ENCODE measurements around the gene ZNF341. TPM values are rescaled to one million over a fixed set of nuclear protein-coding genes. Genes with fewer than 3 reads are reported as not detected.

Gene ZNF341
- total RNA-seq, 2 experiments from 2014 or later, result 2.1 to 2.7 TPM

DNA sequence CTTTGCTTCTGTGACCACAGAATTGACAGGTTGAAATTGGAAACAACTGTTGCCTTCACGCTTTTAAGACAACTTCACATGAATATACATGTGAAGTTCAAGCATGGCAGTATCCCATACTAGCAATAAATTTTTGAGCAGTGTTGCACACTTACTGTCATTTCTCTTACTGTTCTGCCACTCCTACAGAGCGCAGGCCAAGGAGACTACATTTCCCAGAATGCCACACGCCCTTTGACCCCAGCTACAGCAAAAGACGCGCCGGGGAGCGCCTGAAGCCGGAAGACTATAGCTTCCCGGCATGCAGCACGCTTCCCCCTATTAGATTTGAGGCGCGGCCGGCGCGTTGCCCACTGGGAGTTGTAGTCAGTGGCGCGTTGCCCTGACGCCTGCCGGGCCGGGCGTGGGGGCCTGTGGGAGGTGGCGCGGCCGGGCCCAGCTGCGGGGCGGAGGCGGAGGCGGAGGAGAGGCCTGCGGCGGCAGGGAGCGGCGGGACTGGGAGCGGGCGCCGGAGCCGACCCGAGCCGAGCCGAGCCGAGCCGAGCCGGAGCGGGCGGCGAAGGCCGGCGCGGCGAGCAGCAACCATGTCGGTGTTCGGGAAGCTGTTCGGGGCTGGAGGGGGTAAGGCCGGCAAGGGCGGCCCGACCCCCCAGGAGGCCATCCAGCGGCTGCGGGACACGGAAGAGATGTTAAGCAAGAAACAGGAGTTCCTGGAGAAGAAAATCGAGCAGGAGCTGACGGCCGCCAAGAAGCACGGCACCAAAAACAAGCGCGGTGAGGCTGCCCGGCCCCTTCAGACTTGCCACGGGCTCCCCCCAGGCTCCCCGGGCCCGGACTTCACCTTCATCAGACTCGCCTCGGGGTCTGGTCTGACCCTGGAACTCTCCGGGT, 79.3 kb downstream of the ZNF341 start, which contains the start of gene CHMP4B:
Gene CHMP4B, plus strand, starts transcription at position 464 of the 891 bp plus-strand sequence. Its CDS starts 121 bp downstream, at position 585.
- no peaks in the 10 kb centered on the region for H3K9me3 Mint-ChIP-seq
- H3K27me3 Mint-ChIP-seq, result no peaks in the 10 kb centered on the region
- peak within 1 kb of the TSS; percentile 93 for H3K27ac Mint-ChIP-seq
- H3K4me1 ChIP-seq (ENCODE audit: insufficient read depth, low read length), result peaks cover 45% of the 10 kb centered on the region
- ChIA-PET CTCF (interaction anchor here (1.0 kb wide), 1 partner anchor 258 kb away, joined by 5 read pairs; no protein-coding TSS in a partner anchor), POLR2A (interaction anchor here (0.6 to 2.9 kb wide), 19 partner anchors 9 to 1931 kb away, joined by 3 to 40 read pairs (median 5); partner anchors contain the start of genes CBFA2T2, CDK5RAP1, EIF2S2 and PXMP4)
- H3K4me1 Mint-ChIP-seq (ENCODE audit: low read depth), result peaks cover 49% of the 10 kb centered on the region
- H3K27ac ChIP-seq (ENCODE audit: low read depth in 1 of 2, low read length in 2 of 2), result peak within 1 kb of the TSS; percentile 38 to 66
- H3K9me3 ChIP-seq (ENCODE audit: control insufficient read depth in 1 of 2, insufficient read depth in 1 of 2, low read length in 2 of 2), result no peaks in the 10 kb centered on the region
- H3K4me3 ChIP-seq (ENCODE audit: low read length), result peak within 1 kb of the TSS; percentile 83
- DNase-seq (peak; percentile 97 to 99 (median 98)), ATAC-seq (ENCODE audit: poor library complexity) (peak; percentile 95)
- peaks cover 24% of the 10 kb centered on the region for H3K36me3 Mint-ChIP-seq (ENCODE audit: low read depth)
- H3K4me3 Mint-ChIP-seq, result peak within 1 kb of the TSS; percentile 100
- intact Hi-C loops (cut with DNase I, micrococcal nuclease), result loop anchor here (1.0 to 10.0 kb wide), 12 partner anchors 46 to 1696 kb away; partner anchors contain the start of genes PXMP4 (in 2 of the 2), RALY (in 2 of the 2), AHCY (in 1 of the 2) and EIF2S2 (in 1 of the 2)
- no peaks in the 10 kb centered on the region for H3K27me3 ChIP-seq (ENCODE audit: control insufficient read depth in 1 of 2, insufficient read depth in 2 of 2, low read length in 2 of 2)
- TF ChIP-seq, protein P1, sequence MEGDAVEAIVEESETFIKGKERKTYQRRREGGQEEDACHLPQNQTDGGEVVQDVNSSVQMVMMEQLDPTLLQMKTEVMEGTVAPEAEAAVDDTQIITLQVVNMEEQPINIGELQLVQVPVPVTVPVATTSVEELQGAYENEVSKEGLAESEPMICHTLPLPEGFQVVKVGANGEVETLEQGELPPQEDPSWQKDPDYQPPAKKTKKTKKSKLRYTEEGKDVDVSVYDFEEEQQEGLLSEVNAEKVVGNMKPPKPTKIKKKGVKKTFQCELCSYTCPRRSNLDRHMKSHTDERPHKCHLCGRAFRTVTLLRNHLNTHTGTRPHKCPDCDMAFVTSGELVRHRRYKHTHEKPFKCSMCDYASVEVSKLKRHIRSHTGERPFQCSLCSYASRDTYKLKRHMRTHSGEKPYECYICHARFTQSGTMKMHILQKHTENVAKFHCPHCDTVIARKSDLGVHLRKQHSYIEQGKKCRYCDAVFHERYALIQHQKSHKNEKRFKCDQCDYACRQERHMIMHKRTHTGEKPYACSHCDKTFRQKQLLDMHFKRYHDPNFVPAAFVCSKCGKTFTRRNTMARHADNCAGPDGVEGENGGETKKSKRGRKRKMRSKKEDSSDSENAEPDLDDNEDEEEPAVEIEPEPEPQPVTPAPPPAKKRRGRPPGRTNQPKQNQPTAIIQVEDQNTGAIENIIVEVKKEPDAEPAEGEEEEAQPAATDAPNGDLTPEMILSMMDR (IDR thresholded peaks at IDR 0.05), result no peak
- no peaks in the 10 kb centered on the region for H3K36me3 ChIP-seq (ENCODE audit: insufficient read depth, low read length)

DNA sequence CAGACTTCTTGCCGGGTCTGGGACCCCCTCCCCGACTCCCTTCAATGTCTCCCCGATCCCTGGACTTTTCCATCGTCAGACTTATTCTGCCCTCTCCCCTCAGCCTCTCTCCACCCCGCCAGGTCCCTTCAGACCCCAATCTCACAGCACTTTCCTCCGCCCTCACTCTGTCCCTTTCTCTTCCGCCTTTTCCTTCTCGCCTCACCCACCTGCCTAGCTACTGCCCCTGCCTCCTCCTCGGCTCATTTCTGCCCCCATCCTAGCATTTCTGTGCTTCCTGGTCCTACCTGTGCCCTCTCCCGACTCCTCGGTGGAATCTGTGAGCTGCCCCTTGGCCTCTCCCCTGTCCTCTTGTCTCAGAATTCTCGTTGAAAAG, 80.0 kb downstream of the ZNF341 start:
- DNase-seq, result peak in 4 of 14 experiments; percentile 14 to 46 (median 24)
- intact Hi-C loops (cut with DNase I, micrococcal nuclease), result loop anchor here (1.0 to 10.0 kb wide), 12 partner anchors 46 to 1697 kb away; partner anchors contain the start of genes PXMP4 (in 2 of the 2), RALY (in 2 of the 2), AHCY (in 1 of the 2) and EIF2S2 (in 1 of the 2)

More for the DNA sequence above, 80.0 kb downstream of the ZNF341 start:
- Histone ChIP-seq H3K4me1 (ENCODE audit: insufficient read depth, low read length) (peaks cover 45% of the 10 kb centered on the region), H3K36me3 (ENCODE audit: insufficient read depth, low read length) (no peaks in the 10 kb centered on the region), H3K27me3 (ENCODE audit: control insufficient read depth in 1 of 2, insufficient read depth in 2 of 2, low read length in 2 of 2) (no peaks in the 10 kb centered on the region), H3K9me3 (ENCODE audit: control insufficient read depth in 1 of 2, insufficient read depth in 1 of 2, low read length in 2 of 2) (no peaks in the 10 kb centered on the region), H3K4me3 (ENCODE audit: low read length) (peak overlapping the region; percentile 83), H3K27ac (ENCODE audit: low read depth in 1 of 2, low read length in 2 of 2) (peak overlapping the region; percentile 38 to 66)
- no peaks in the 10 kb centered on the region for H3K9me3 Mint-ChIP-seq
- ChIA-PET CTCF (no interaction called here), POLR2A (interaction anchor here (1.1 to 2.9 kb wide), 14 partner anchors 10 to 322 kb away, joined by 3 to 40 read pairs (median 7); partner anchors contain the start of genes CBFA2T2, EIF2S2, PXMP4 and RALY)
- no peak for ATAC-seq (ENCODE audit: poor library complexity)
- H3K27ac Mint-ChIP-seq, result peak overlapping the region; percentile 93
- H3K4me1 Mint-ChIP-seq (ENCODE audit: low read depth), result peaks cover 56% of the 10 kb centered on the region
- H3K36me3 Mint-ChIP-seq (ENCODE audit: low read depth), result peaks cover 28% of the 10 kb centered on the region
- peak overlapping the region; percentile 100 for H3K4me3 Mint-ChIP-seq
- H3K27me3 Mint-ChIP-seq, result no peaks in the 10 kb centered on the region
- TF ChIP-seq, protein P1 (IDR thresholded peaks at IDR 0.05), result no peak
